Glutamatergic neuron (in vitro differentiated cells): ENCODE data around the gene RANBP10. TPM values are rescaled to one million over a fixed set of nuclear protein-coding genes. Genes with fewer than 3 reads are reported as not detected.

Experiments
- DNase-seq: peaks from one replicate; pipeline ENCODE4 v3.0.0; 2022
- H3K27ac Mint-ChIP-seq: one replicate; pipeline ENCODE4 v1.8.0; 2020; ENCODE audit warnings: mild to moderate bottlenecking, mixed read lengths, inconsistent platforms; ENCODE audit not compliant: unreplicated experiment
- H3K27me3 Mint-ChIP-seq: one replicate; pipeline ENCODE4 v1.8.0; 2020; ENCODE audit warnings: mild to moderate bottlenecking, moderate library complexity, mixed read lengths, inconsistent platforms; ENCODE audit not compliant: unreplicated experiment
- H3K36me3 Mint-ChIP-seq: one replicate; pipeline ENCODE4 v1.8.0; 2020; ENCODE audit warnings: mild to moderate bottlenecking, mixed read lengths, inconsistent platforms; ENCODE audit not compliant: unreplicated experiment
- H3K4me1 Mint-ChIP-seq: one replicate; pipeline ENCODE4 v1.8.0; 2020; ENCODE audit warnings: mild to moderate bottlenecking, low read depth, mixed read lengths, inconsistent platforms; ENCODE audit not compliant: unreplicated experiment
- H3K4me3 Mint-ChIP-seq: one replicate; pipeline ENCODE4 v1.8.0; 2020; ENCODE audit warnings: mild to moderate bottlenecking, mixed read lengths, inconsistent platforms; ENCODE audit not compliant: unreplicated experiment
- H3K9me3 Mint-ChIP-seq: one replicate; pipeline ENCODE4 v1.8.0; 2020; ENCODE audit warnings: mild to moderate bottlenecking, moderate library complexity, mixed read lengths, inconsistent platforms; ENCODE audit not compliant: unreplicated experiment
- CTCF ChIP-seq: fragments of 200-600 bp; sonication (generic); IDR thresholded peaks from one replicate; pipeline ENCODE4 v1.5.0; 2021; ENCODE audit not compliant: partially characterized antibody, unreplicated experiment
- total RNA-seq: library from RNA; stranded (reverse); fragmentation: NEBNext Ultra II Directional; extraction: Animal tissue kit (Norgen Biotek cat#: 25700); gene quantifications from one replicate; pipeline ENCODE4 v1.2.1, GENCODE V29; 2021; ENCODE audit not compliant: unreplicated experiment

RANBP10 gene
- total RNA-seq, 1 donor from 2014 or later = 32.0 TPM

GRCh38 chr16:67726106-67727034, 80.0 kb downstream of the RANBP10 start:
- DNase-seq = no peak
- TF ChIP-seq CTCF = no peak
- Mint-ChIP-seq H3K4me3 (no peak overlapping the region), H3K27me3 (peaks cover 5% of the 10 kb centered on the region), H3K27ac (no peak overlapping the region), H3K36me3 (peaks cover 4% of the 10 kb centered on the region), H3K9me3 (peaks cover 8% of the 10 kb centered on the region), H3K4me1 (no peaks in the 10 kb centered on the region)

- H3K27ac Mint-ChIP-seq = no peak overlapping the region
- TF ChIP-seq CTCF = no peak
- H3K36me3 Mint-ChIP-seq = no peaks in the 10 kb centered on the region
- H3K4me3 Mint-ChIP-seq = no peak overlapping the region
- peaks cover 2% of the 10 kb centered on the region for H3K27me3 Mint-ChIP-seq
- peaks cover 10% of the 10 kb centered on the region for H3K9me3 Mint-ChIP-seq
- DNase-seq = no peak
- H3K4me1 Mint-ChIP-seq = peaks cover 12% of the 10 kb centered on the region
Measured at GRCh38 chr16:67723911-67724305, 82.5 kb downstream of the RANBP10 start.

GRCh38 chr16:67723151-67723910, 83.0 kb downstream of the RANBP10 start:
- Mint-ChIP-seq H3K9me3 (peaks cover 10% of the 10 kb centered on the region), H3K27ac (no peak overlapping the region), H3K36me3 (no peaks in the 10 kb centered on the region)

GRCh38 chr16:67720236-67720635, 86.1 kb downstream of the RANBP10 start:
- peaks cover 4% of the 10 kb centered on the region for H3K27me3 Mint-ChIP-seq
- no peak for TF ChIP-seq CTCF
- no peak for DNase-seq
- H3K9me3 Mint-ChIP-seq = peaks cover 10% of the 10 kb centered on the region
- peaks cover 22% of the 10 kb centered on the region for H3K4me1 Mint-ChIP-seq
- H3K36me3 Mint-ChIP-seq = no peaks in the 10 kb centered on the region
- peak overlapping the region; percentile 94 for H3K4me3 Mint-ChIP-seq
- H3K27ac Mint-ChIP-seq = no peak overlapping the region

More at GRCh38 chr16:67723151-67723910, 83.0 kb downstream of the RANBP10 start:
- DNase-seq = no peak
- Mint-ChIP-seq H3K4me3 (no peak overlapping the region), H3K4me1 (peaks cover 12% of the 10 kb centered on the region), H3K27me3 (peaks cover 1% of the 10 kb centered on the region)
- no peak for TF ChIP-seq CTCF
